ENCODE measurements around the gene FOXO6.

FOXO6 gene

DNA sequence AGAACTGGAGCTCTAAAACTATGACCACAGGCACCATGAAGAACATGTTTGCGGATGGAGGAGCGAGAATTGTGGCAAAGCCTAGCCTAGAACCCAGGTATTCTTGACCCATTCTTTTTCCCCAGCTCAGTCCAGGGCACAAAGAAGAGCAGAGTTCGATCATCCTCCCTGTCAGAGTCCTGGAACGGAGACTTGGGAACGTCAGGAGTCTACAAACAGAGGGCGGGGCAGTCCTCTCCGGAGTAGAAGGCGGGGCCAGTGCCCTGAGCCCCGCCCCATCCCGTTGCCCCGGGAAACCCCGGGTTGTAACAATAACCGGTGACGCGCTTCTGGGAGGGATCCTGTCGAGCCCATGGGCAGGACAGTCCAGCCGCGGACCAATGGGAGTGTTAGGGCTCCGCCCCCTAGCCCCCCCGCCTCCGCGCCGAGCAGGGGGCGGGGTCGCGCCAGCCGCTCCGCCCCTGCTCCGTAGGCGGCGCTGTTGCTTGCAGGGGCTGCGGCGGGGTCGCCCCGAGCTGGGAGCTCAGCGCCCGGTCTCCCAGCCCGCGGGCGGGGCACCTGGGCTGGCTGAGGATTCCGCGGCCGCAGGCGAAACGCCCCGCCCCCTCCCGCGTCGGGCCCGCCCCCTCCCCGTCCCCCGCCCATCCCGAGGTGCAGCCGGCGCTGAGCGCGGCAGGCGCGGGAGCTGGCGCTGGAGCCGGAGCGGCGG lies at the start of gene FOXO6:
Gene FOXO6 (plus strand): TSS at position 649 of the 709 bp plus-strand sequence.
- DNase-seq (ENCODE audit: low read depth in 2 of 2): peak; percentile 86 to 88

GRCh38 chr1:41312991-41313645 lies 48.1 kb upstream of the FOXO6 start:
- DNase-seq (ENCODE audit: low read depth in 2 of 2): no peak

- no peak for DNase-seq (ENCODE audit: low read depth in 2 of 2)
These were observed 47.5 kb upstream of the FOXO6 start for GRCh38 chr1:41313661-41314131.

- DNase-seq (ENCODE audit: low read depth in 2 of 2): no peak
These were observed 46.7 kb upstream of the FOXO6 start for GRCh38 chr1:41314376-41315145.

GRCh38 chr1:41315146-41315822 lies 46.0 kb upstream of the FOXO6 start:
- DNase-seq (ENCODE audit: low read depth in 2 of 2): no peak

DNA sequence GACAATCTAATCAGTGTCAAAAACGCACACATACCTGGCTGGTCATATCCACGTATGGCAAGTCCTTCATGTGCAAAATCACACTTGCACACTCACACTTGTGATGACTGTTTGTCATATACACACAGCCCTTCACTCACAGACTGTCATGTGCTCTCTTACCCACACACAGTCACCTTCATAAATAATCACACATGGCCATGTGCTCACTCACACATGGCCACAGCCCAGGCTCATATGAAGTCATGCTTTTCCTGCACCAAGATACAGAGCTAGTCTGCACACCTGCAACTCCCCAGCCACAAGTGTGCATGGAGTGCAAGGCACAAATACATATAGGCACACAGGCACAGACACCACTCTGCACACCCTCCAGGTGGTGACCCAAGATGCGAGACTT lies 45.4 kb upstream of the FOXO6 start:
- DNase-seq (ENCODE audit: low read depth in 2 of 2): no peak

- no peak for DNase-seq (ENCODE audit: low read depth in 2 of 2)
These were observed 43.9 kb upstream of the FOXO6 start for GRCh38 chr1:41317361-41317760.

- DNase-seq (ENCODE audit: low read depth in 2 of 2): no peak
These were observed 43.1 kb upstream of the FOXO6 start for GRCh38 chr1:41318135-41318534.

GRCh38 chr1:41319106-41319755 lies 42.0 kb upstream of the FOXO6 start:
- no peak for DNase-seq (ENCODE audit: low read depth in 2 of 2)

- no peak for DNase-seq (ENCODE audit: low read depth in 2 of 2)
These were observed 41.2 kb upstream of the FOXO6 start for GRCh38 chr1:41319807-41320711.

GRCh38 chr1:41320895-41321676 lies 40.1 kb upstream of the FOXO6 start:
- no peak for DNase-seq (ENCODE audit: low read depth in 2 of 2)

GRCh38 chr1:41322101-41322661 lies 39.1 kb upstream of the FOXO6 start:
- DNase-seq (ENCODE audit: low read depth in 2 of 2): no peak

DNA sequence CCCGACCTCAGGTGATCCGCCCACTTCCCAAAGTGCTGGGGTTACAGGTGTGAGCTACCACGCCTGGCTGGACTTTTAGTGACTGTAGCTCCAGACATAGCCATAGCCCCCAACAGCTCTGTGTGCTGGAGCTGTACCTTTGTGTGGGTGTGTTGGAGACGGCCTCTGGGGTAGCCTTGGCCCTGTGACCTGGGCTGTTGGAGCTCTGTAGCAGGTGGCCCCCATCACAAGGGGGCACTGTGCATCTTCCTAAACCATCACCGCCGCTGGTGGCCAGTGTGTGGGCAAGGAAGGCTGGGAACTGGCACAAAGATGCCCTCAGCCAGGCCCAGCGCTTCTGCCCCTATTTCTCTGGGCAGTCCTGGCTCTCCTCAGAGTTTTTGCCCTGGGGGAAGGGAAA lies 38.4 kb upstream of the FOXO6 start:
- no peak for DNase-seq (ENCODE audit: low read depth in 2 of 2)

GRCh38 chr1:41323243-41323642 lies 38.0 kb upstream of the FOXO6 start:
- DNase-seq (ENCODE audit: low read depth in 2 of 2): no peak

GRCh38 chr1:41325801-41326200 lies 35.4 kb upstream of the FOXO6 start:
- no peak for DNase-seq (ENCODE audit: low read depth in 2 of 2)

DNA sequence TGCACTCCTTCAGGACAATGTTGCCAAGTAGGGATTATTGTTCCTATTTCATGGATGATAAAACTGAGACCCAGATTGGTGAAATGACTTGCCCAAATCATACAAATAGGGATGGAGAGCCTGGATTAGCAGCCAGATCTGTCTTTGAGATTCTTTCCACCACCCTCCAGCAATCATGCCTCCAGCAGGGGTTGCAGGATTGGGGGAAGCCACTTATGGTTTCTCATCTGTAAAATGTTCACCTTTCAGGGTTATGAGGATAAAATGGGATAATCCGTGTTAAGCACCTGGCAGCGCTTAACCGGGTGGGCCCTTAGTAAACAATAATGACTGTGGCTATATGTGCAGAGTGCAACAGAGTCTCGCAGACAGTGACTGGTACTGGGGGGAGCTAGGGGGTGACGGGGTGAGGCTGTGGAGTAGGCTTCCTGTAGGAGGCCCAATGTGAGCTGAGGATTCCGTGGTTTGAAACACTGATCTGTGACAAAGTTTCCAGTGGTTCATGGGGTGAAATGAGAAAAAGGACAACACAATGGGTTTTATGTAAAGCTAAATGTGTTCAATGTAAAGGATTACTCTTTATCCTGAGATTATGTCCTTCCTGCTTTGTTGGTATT lies 33.7 kb upstream of the FOXO6 start:
- DNase-seq (ENCODE audit: low read depth in 2 of 2): no peak

- no peak for DNase-seq (ENCODE audit: low read depth in 2 of 2)
These were observed 33.1 kb upstream of the FOXO6 start for GRCh38 chr1:41328001-41328615.
